Activated gamma-delta T cell treated with anti-CD3 and anti-CD28 coated beads, Interleukin-2, amount 50 U/mL, for 16 hours (primary cell): ENCODE results near the gene PNPLA8.
"Not testable (repeated sequence)": the region's sequence is repeated elsewhere in the genome, so short reads cannot be mapped to it uniquely, and the experiment has no call there.

Experiments used
- DNase-seq: peaks from one replicate; pipeline ENCODE4 v3.0.0-alpha.2; 2020; ENCODE audit warnings: low read depth

PNPLA8 gene

DNA sequence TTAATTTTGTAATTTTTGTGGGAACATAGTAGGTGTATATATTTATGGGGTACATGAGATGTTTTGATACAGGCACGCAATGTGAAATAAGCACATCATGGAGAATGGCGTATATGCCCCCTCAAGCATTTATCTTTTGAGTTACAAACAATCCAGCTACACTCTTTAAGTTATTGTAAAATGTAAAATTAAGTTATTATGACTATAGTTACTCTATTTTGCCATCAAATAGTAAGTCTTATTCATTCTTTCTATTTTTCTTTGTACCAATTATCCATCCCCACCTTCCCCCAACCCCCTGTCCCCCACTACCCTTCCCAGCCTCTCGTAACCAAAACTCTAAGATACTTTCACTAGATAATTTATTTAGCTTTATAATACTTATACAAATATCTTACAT is 7.8 kb upstream of the PNPLA8 start:
- no peak for DNase-seq

DNA sequence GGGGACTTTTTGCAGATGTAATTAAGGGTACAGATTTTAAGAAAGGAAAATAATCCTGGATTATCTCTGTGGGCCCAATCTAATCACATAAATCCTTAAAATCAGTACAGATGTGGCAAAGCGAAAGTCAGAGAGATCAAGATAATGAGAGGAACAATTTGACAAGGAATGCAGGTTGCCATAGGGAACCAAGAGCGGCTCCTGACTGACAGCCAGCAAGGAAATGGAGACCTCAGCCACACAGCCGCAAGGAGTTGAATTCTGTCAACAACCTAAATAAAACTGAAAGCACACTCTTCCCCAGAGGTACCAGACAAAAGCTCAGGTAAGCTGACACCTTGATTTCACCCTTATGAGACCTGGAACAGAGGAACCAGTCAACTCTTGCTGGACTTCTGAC is 3.4 kb upstream of the PNPLA8 start:
- no peak for DNase-seq

DNA sequence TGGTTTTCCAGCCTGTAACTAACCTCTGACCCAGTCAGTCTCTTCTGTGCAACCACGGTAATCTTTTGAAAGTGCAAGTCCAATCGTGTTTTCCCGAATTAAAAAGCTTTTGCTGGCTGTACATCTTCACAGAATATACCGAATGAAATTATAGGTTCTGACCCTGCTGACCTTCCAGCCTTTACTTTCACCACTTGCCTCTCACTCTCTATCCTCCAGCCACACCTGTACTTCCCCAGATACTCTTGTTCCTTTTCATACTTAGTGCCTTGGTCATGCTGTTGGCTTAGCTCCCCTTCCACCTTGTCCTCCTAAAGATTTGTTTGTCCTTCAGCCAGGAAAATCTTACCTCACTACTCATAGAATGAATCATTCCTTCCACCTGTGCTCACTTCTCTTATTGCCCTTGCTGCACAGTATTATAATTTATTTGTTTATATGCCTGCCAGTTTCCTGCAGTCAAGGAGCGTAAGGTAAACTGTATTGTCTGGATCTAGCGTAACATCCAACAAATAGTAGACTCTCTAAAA is 2.3 kb upstream of the PNPLA8 start:
- no peak for DNase-seq

DNA sequence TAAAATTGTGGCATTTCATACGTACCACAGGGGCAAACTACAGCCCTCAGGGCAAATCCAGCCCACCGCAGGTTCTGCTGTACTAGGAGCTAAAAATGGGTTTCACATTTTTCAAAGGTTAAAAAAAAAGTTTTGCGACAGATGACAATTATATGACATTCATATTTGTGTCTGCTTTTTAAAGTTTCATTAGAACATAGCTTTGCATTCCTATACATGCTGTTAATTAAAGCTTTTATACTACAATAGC is 758 bp upstream of the PNPLA8 start:
- DNase-seq, result no peak

DNA sequence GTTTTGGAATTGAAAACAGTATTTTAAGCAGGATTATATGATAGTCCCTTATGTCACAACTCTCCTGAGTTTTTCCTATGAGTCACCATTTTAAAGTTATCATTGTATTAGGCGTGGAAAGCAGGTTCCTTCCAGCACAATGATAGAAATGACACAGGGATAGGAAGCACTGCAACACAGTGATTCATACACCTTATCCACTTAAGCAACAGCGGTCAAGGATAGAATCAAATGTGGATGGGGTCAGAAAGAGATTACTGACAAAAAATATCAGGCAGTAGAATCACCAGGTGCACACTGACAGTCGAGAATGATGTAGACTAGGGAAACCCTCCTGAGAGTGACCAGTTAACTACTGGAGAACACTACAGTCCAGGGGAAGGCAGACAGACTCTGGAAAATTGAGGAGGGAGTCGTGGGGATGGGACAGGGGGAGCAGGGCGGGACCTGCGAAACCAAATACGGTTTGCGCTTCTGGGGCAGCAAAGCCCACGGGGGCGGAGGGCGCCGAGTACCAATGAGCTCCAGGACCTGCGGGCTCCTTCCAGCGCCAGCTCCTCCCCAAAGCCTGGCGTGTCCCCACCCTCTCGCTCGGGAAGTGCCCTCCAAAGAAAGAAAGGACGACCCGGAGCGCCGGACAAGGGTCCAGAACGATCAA is 479 bp downstream of the PNPLA8 start:
- DNase-seq, result no peak

DNA sequence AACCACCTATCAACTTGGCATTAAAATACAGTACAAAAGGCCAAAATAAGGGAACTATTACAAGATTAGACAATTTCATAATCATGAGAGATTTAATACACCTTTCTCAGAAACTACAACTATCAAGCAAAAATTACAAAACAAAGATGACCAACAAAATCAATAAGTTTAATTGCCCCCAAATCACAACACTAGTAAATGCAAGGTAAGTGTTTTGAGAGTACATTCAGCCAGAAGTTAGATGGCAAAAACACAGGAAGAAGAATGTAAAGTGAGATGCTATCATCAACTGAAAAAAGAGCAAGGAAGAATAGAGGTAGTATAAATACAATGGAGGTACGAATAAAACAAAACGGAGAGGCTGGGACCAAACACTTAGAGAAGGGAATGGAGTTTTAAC is 3.2 kb downstream of the PNPLA8 start:
- DNase-seq, result no peak

DNA sequence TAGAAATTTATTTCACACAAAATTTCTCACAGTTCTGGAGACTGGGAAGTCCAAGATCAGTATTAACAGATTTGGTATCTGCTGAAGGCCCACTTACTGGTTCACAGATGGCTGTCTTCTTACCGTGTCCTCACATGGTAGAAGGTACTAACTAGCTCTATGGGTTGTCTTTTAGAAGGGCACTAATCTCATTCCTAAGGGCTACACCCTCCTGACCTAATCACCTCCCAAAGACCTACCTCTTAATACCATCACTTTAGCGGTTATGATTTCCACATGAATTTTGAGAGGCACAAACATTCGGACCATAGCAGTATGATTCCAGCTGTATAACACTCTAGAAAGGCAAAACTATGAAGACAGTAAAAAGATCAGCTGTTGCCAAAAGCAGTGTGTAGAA is 8.0 kb downstream of the PNPLA8 start:
- DNase-seq, result no peak

DNA sequence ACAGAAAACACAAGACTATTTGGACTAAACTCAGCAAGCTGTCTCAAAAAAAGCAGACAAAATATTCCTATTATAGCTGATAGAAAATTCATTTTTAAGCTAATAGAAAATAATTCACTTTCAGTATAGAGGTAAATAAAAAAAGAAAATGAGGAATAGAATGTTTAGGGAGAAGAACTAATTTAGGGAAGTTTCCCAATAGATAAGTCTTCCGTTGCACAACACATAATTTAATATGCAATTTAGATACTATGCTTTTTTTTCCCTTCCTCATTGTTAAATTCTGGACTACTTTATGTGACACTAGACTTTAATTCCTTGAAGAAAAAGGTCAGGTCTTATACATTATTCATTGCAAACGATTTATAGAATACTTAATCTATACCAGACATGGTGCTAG is 10.3 kb downstream of the PNPLA8 start:
- DNase-seq, result no peak

DNA sequence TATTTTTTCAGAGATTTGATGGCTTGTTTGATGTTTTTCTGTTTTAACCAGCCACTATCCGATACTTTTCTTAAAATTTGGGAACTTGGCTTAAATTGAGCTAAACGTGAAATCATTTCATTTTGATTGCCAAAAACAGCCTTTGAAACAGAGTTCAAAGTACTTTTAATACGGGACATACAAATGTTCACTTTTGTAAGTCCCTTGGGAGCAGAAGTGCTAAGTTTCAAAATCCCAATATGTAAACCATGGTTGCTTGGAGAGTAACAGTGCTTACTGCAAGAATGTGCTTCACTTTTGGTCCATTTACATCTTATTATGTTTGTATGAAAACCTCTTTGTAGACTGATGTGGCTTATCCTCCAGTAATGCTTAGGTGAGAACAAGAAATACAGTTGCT is 10.9 kb downstream of the PNPLA8 start:
- DNase-seq, result no peak

DNA sequence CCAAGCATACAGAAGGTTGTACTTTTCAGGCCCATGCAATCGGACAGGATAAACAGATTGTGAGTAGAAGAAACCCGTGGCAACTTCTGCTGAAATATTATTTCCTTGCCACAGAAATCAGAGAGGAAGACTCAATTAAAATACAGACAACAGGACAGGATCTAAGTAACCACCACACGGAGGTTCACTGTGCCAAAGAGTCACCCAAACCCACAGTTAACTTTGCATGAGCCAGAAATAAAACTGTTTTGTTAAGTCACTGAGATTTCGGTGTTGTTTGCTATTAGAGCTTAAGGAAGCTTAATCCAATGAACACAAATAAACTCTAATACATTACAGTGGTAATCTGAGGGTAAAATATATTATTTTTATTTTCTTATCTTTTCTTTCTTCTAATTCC is 14.0 kb downstream of the PNPLA8 start:
- no peak for DNase-seq

DNA sequence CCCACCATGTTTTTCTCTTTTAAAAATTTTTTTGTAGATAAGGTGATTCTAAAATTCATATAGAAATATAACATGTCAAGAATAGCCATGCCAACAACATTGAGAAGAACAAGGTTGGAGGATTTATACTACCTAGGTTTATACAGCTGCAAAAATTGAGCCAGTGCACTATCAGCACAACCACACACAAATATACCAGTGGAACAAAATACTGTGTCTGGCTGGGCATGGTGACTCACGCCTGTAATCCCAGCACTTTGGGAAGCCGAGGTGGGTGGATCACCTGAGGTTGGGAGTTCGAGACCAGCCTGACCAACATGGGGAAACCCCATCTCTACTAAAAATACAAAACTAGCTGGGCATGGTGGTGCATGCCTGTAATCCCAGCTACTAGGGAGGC is 21.4 kb downstream of the PNPLA8 start:
- DNase-seq, result not testable (repeated sequence)

DNA sequence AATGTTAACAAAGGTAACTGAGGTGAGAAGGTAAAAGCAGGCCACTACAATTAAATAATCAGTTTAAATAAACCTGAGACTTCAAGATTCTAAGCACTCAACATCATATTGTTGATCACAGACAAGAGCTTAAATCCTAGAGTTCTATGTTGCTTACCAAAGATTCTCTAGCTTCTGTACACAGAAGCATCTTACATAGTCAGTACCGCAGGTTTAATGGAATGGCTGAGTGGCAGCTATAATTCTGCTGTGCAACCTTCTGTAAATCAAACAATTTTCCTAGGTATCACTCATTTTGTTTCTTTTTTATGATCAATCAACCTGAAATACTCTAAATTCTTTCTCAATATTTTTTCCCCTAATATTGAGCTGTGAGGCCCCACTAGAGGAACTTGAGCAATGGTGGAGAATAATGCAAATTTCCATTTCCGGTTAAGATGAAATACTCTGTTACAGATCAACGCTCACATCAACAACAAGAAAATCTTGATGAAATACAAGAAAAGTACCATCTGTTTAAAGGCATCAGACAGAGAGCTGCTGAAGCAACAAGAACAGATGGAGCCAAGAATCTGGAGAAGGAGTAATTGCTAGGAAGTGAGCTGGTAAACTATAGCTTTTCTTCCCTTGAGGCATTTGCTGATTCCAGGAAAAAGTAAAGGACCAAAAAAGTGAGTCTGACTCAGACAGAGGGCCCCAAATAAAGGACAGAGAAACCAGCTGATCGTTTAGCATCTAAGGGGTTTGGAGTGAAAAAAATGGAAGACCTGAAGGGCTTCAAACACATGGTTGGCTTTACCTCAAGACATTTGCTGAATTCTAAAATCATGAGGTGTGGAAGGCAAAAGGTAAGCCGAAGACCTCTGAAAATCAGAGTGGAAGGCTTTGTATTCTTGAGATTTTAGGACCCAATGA is 22.6 kb downstream of the PNPLA8 start:
- no peak for DNase-seq

DNA sequence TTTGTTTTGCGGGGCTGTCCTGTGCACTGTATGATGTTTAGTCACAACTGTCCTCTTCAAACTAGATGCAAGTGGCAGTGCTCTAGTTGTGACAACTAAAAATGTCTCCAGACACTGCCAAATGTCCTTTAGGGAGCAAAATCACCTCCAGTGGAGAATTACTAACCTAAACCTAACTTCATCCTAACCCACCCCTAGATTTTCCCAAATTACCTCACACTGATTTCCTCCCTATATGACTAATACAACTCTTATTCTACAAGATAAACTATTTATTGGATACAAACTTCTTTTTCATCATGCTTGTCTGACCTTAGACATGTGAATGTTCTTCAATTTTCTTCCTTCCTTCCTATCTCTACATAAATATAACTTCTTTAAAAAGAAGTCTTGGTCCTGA is 26.4 kb downstream of the PNPLA8 start:
- no peak for DNase-seq

DNA sequence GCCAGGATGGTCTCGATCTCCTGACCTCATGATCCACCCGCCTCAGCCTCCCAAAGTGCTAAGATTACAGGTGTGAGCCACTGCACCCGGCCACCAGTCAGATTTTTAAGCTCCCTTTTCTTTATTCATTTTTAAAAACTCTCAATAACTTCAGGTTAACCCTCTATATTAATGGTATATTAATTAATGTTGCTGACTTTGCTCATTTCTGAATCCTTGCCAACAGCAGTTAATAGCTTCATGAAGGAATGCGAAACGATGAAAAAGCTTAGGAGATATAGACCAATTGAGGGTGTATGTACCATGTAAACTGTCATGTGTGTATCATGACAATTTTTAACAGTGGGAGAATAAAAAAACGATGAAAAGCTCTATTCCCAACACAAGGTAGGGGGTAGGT is 27.5 kb downstream of the PNPLA8 start:
- DNase-seq, result no peak

DNA sequence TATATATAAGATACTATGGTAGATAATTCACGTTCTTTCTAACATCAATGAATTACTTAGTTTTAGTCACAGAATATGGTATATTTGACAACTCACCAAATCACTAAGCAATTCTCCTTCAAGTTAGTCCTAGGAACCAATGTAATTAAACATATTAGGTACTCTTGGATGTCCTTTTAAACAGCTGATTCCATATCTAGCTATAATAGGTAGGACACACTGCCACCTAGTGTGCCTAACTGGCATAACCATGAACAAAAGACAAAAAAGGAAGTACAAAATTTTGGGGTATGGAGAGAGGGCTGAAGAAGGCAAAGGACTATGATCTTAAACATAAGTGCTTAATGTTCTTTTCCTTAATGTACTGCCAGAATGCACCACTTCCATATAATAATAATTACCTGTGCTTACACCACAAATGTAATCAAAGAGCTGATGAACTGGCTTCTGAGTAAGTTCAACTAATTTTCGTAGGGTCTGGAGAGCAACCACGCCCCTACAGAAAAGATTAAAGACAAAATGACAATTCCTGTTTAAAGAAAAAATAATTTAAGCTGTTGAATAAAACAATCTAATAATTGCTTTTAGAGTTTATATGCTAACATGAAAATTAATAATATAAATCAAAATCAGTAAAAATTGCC is 28.7 kb downstream of the PNPLA8 start:
- no peak for DNase-seq

DNA sequence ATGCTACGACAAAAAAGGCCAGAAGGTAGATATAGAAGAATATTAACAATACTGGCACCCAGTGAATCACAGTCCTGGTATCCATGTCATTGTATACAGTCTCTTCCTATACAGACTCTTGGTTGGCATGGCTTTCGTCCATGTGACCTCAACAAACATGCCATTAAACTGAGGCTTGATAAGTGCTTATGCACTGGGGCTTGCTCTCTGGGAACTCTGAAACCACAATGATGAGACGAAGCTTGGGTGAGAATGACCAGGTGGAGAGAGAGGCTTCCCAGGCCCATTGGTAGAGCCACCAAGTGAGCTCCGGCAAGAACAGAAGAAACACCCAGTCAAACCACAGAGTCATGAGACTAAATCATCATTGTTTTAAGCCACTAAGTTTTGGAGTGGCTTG is 33.2 kb downstream of the PNPLA8 start:
- no peak for DNase-seq

DNA sequence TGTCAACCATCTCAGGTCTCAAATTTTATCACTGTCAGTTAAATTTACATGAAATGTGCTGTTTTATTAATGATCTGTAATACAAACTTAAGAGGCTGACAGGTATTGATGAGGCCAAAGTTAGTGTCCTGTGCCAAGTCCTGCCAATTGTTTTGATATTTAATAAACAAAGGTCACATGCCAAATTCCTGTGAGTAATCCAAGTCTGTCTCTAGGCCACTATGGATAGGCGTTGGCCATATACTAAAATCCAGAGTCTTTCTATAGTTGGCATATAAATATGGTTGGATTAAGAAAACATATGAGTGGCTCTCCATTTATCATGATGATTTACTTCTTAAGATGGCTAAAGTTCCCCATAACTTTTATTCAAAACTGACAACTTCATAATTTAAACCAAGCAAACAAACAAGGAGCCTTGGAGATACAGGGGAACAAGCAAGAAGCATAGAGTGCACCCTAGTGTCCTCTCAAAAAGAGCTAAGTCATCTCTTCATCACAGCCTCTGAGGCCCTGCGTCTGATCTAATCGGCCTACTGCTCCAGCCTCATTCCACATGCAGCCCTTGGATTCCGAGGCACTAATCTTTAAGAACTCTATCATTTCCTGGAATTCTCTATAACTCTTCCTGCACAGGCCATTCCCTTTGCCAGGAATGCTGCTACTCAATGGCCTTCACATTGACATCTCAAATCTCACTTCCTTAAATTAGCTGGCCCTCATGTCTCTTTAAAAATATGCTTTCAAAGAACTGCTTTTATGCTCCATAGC is 37.0 kb downstream of the PNPLA8 start:
- DNase-seq, result no peak

DNA sequence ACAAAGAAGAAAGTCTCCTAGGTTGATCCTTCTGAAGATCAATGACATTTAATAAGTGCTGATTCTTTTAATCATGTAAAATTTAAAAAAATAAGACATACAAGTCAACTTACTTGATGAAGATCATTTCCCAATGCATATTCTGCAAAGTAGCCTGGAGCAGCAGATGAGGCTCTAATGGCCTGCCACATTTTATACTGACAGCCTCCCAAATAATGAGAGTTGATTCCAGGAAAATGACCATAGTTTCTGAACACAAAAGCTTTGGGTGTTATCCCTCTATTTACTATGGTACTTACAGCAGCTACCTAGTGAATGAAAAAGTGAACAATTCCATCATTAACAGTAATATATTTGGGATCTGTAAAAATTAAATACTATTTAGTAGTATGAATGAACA is 38.3 kb downstream of the PNPLA8 start:
- DNase-seq, result no peak

DNA sequence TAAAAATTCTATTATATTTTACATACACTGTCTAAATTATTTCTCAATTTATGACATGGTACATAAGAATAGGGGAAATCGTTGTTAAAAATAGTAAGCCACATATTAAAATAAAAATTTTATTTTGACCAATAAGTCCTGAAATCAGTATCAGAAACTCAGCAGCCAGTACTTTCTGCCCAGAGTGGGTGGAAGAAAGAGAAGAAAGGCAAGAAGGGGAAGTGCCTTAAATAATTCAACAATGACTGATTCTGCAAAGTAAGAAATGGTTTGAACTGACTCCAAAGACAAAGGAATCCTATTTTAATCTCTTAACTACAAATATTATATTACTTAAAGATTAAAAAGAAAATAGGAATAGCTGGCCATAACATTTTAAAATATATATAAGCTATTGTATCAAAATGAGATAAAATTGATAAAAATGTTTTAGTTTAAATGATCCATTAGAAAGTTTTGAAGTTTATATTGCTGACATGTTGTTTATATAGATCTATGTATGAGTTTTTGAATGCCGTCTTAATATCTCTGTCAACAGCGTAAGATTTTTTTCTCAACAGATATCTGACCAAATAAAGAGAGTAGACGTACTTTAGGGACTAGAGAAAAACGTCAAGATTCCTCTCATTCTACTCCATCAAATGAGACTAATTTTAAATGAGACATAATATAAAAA is 39.5 kb downstream of the PNPLA8 start:
- no peak for DNase-seq

DNA sequence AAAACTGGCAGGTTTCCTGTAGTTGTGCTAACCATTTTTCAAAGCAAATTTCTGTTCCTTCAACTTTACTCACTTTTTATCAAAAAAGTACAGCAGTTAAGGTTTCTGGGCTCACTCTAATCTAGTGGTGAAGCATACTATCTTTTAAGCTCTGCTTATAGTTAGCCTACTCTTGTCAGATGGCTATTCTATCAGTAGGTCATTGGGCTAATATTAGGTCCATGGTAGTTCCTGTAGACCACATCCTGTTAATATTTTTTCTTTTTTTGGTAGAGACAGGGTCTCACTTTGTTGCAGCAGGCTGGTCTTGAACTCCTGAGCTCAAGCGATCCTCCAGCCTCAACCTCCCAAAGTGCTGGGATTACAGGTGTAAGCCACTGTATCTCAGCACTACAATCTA is 41.8 kb downstream of the PNPLA8 start:
- no peak for DNase-seq

DNA sequence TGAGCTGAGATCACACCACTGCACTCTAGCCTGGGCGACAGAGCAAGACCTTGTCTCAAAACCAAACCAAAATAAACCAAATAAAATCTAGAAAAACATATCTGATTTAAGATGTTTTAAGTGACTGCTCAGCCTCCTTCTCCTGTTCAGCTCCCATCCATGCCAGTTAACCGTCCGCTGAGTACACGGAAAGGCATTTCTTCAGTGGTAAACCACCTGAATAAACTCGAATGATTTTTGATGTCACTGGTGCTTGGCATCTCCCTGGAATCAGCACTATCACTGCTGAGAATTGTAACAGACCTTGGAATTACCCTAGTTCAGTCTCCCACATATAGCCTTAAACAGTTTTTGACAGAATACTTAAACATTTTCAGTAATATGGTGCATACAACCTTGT is 45.6 kb downstream of the PNPLA8 start:
- DNase-seq, result no peak

DNA sequence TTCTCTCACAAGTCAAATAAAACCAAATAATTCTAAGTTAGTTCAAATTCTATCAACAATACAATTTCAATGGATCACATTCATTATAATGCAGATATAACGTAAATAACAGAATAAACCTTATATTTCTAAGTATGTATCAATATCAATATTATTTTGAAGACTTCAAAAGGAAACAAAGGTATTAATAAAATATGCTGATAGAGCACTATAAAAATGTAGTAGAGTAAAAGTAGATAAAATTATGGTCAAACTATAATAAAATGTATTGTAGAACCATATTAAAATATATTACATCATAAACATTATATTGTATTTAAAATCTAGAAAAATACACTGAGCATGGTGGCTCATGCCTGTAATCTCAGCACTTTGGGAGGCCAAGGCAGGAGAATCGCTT is 46.2 kb downstream of the PNPLA8 start:
- no peak for DNase-seq
